AG09319 (cell line): Measurements from ENCODE around the gene RYR2.
"Not testable (repeated sequence)": the region's sequence is repeated elsewhere in the genome, so short reads cannot be mapped to it uniquely, and the experiment has no call there.

Source experiments
- DNase-seq: peaks from one replicate; pipeline ENCODE4 v3.0.0-alpha.2; 2010; ENCODE audit warnings: low read depth; ENCODE audit errors: extremely low read depth
- TF ChIP-seq, protein P1 (sequence below): IDR thresholded peaks from 2 replicates; pipeline ENCODE4 v1.5.1; 2011; ENCODE audit warnings: low read depth, mild to moderate bottlenecking, inconsistent platforms, low read length, moderate library complexity

The RYR2 gene

DNA sequence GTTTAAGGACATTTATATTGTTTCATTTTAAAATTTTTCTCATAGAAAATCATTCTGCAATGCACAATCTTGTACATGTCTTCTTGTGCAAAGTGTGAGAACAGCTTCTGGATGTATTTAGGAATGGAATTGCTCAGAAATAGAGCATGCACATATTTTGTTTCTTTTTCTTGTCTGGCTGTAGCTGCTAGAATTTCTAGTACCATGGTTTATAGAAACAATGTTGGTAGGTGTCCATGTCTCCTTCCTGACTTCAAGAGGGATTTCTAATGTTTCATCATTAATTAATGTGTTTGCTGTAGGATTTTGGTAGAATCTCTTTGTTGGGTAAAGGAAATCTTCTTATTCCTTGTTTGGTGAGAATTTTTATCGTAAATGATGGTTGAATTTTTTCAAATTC, 99.0 kb downstream of the RYR2 start:
- TF ChIP-seq, protein P1, sequence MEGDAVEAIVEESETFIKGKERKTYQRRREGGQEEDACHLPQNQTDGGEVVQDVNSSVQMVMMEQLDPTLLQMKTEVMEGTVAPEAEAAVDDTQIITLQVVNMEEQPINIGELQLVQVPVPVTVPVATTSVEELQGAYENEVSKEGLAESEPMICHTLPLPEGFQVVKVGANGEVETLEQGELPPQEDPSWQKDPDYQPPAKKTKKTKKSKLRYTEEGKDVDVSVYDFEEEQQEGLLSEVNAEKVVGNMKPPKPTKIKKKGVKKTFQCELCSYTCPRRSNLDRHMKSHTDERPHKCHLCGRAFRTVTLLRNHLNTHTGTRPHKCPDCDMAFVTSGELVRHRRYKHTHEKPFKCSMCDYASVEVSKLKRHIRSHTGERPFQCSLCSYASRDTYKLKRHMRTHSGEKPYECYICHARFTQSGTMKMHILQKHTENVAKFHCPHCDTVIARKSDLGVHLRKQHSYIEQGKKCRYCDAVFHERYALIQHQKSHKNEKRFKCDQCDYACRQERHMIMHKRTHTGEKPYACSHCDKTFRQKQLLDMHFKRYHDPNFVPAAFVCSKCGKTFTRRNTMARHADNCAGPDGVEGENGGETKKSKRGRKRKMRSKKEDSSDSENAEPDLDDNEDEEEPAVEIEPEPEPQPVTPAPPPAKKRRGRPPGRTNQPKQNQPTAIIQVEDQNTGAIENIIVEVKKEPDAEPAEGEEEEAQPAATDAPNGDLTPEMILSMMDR: no peak
- DNase-seq: no peak

DNA sequence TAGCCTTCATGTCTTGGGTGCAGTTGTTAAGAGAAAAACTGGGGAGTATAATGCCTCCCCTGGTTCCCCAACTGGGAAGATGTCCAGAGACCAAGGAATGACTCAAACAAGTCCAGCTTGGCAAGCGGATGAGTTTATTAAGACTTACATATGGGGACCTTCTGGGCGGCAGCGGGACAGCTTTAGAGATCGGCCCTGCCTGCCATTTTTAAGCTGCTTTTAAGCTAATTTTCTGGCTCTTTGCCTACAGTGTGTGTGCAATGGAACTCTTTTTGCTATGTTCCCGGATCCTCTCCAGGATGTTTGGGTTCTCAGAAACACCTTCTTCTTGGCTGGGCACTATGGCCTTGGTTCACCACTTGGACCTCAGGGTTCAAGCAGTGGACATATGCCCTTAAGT, 99.5 kb downstream of the RYR2 start:
- no peak for DNase-seq
- TF ChIP-seq, protein P1: no peak

DNA sequence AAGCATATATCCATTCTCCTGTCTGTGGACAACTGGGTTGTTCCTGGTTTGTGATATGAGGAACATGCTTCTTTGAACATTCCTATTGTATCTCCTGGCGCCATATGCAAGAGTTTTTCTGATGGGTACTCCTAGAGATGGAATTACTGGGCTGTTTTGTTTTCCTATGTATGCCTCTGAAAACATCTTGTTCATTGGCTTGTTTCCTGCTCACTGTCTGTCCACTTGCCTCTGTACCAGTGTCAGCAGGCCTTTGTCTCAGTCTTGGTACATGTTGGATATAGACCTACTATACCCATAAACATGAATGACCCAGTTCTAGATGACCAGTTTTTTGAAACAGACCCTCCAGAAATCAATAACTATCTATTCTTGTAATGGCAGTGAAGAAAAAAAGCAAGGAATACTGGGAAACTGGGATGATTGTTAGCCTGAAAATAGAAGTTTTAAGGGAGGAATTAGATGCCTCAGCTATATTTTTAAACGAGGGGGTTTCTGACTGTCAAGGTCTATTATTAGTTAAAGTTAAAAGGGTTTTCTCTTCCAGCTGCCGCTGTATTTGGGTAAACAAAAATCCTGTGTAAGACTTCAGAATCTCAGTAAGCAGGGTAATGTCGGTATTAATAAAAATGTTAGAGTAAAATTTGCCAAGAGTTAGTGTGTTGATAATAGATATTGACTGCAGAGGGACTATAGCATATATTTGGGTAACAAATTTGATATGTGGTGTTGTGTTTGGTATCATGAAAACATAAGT, 103.6 kb downstream of the RYR2 start:
- TF ChIP-seq, protein P1: no peak
- DNase-seq: no peak

DNA sequence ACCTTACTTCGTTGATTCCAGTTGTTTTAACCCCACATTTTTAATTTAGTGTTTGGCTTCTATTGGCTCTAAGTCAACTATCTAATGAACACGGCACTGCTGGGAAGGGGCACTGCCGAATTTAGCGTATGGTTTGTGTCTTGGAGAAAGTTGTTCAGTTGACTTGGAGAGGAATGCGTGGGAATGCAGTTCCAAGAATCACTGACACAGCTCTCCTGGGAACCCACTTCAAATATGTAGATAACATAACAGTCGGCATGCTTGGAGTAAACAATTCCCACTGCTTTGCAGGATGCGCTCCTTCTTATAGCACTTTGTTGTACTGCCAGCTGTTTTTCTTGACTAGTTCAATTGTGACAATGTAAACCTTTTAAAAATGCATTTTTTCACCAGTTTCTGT, 104.3 kb downstream of the RYR2 start:
- TF ChIP-seq, protein P1: no peak
- no peak for DNase-seq

DNA sequence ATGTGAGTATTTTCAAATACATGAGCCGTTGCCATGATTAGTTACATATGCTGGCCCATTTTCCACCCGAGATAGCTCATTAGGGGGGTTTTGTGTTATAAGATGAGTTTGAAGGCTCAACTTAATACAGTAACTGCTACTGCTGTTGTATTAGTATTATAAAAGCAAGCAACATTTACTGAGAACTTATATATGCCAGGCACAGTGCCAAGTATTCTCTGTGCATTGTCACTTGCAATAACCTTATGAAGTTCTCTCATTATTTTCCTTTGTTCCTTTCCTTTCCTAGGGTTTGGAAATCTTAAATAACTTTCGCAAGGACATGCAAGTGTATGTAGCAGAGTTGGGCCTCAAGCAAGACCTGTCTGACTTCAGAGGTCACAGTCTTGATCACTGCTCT, 107.9 kb downstream of the RYR2 start:
- TF ChIP-seq, protein P1: no peak
- DNase-seq: no peak

DNA sequence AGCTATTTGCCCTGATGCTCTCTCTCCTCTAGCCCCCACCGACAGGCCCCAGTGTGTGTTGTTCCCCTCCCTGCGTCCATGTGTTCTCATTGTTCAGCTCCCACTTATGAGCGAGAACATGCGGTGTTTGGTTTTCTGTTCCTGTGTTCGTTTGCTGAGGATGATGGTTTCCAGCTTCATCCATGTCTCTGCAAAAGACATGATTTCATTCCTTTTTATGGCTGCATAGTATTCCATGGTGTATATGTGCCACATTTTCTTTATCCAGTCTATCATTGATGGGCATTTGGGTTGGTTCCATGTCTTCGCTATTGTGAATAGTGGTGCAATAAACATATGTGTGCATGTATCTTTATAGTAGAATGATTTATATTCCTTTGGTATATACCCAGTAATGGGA, 110.0 kb downstream of the RYR2 start:
- not testable (repeated sequence) for DNase-seq

DNA sequence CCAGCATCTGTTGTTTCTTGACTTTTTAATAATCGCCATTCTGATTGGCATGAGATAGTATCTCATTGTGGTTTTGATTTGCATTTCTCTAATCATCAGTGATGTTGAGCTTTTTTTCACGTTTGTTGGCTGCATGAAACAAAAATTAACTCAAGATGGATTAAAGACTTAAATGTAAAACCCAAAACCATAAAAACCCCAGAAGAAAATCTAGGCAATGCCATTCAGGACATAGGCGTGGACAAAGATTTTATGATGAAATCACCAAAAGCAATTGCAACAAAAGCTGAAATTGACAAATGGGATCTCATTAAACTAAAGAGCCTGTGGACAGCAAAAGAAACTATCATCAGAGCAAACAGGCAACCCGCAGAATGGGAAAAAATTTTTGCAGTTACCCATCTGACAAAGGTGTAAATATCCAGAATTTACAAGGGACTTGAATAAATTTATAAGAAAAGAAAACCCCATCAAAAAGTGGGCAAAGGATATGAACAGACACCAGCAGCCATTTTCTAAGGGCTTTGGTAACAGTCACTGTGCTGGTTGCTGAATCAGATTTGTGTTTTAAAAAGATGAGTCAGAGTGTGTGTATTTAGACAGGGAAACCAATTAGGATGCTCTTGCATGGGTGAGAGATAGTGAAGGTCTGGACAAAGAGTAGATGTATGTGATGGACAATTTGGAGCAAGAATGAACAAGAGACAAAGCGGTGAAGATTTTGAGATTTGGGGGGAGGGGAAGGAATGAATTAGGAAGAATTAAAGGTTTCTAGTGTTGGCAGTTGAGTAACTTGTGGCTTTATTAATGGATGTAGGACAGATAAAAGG, 110.7 kb downstream of the RYR2 start:
- TF ChIP-seq, protein P1: no peak
- DNase-seq: no peak
